Stimulated activated CD8-positive, alpha-beta memory T cell treated with anti-CD3 and anti-CD28 coated beads, Interleukin-4, amount 100 ng/mL, for 48 hours (primary cell): Measurements from ENCODE around the gene PTPRN.
"Not testable (repeated sequence)": the region's sequence is repeated elsewhere in the genome, so short reads cannot be mapped to it uniquely, and the experiment has no call there.

ENCODE experiments used
- DNase-seq: peaks from one replicate; pipeline ENCODE4 v3.0.0-alpha.2; 2020

PTPRN gene

DNA sequence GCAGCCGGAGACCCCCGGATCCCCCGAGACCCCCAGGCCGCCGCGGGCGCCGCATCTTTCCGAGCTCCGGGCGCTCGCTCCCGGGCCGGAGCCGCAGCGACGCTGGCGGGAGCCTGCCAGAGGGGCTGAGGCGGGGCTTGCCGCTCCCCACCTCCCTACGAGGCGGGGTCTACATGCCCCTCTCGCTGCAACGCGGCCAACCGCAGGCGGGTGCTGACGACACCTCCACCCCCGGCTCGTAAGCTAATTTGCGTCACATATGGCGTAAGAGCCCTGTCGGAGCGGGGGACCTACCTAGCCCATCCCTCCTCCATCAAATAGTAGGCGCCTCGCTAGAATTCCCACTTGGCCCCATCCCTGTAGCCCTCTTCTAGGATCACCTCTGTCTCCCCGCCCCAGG lies at the start of gene PTPRN:
PTPRN (minus strand) TSS at position 124 of the 400 bp plus-strand sequence; CDS start at position 55, 69 bp downstream.
- no peak for DNase-seq

DNA sequence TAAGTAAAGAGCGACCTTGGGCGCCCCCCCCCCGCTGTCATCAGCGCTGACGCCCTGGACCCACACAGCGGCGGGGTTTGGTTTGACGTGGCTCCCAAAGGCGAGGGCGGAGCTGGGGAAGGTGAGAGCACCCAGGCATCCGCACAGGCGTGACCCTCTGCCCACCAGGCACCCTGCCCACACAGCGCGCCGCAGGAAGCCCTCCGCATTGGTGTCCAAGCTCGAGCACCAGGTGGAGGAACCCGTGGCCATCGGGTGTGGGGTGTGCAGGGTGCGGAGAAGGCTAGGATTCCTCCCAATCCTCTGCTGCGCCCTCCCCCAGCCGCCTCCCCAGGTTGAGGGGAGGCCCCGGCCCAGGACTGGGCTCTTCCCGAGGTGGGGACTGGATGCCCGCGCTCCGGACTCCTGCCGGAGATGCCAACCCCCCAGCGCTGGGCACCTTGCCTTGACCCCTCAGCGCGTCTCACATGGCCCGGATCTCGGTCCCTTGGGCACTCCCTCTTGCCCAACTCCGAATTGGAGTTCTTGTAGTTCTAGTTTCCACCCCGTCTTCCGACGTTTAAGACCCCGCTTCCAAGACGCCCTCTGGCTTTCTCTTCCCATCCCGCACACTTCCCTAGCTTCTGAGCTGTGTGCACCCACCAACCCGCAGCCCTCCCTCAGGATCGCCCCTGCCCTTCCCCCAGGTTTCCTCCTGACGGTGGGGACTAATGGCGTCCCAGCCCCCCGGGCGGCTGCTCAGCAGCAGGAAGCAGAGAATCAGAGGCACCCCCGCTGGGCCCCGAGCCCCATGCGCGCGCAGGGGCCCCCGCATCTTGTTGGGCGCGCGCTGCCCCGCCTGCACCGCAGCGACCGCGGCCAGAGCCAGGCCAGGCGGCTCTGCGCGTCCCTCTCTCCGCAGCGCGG lies 49.2 kb upstream of the PTPRN start:
- peak; percentile 61 for DNase-seq

DNA sequence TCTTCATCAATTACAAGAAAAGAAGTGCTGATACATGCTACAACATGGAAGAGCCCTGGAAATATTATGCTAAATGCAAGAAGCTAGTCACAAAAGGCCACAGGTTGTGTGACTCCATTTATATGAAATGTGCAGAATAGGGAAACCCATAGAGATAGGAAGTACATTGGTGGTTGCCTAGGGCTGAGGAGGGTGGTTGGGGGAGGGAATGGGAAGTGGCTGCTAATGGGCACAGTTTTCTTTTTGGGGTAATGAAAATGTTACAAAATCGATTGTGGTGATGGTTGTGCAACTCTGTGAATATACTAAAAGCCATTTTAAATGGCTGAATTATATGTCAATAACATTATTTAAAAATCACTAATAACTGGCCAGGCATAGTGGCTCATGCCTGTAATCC lies 47.6 kb upstream of the PTPRN start:
- no peak for DNase-seq

GRCh38 chr2:219354582-219354981 lies 45.4 kb upstream of the PTPRN start:
- no peak for DNase-seq

GRCh38 chr2:219353129-219353528 lies 43.9 kb upstream of the PTPRN start:
- DNase-seq: no peak

DNA sequence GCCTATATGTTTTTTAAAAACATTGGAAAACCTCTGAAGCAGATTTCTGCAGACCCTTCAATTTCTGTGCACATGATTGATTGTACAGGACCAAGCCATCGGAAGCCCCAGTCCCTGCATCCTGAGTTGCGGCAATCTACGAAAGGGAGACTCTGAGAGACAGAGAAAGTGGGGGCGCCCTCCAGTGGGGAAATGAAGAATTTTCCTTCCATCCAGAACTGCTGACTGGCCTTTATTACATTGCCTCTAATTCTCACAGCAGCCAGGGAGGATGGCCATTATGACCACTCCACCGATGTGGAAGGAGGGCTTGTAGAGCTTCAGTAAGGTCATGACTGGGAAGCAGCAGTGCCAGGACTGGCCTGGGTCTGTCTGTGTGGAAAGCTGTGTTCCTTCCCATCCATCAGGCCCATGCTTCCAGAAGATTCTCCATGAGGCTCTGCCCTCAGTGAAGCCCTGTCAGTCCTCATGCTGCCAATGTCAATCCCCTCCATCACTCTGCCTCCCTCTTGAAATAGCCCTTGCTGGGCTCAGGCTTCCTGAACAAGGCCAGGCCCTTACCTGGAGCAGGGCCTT lies 43.3 kb upstream of the PTPRN start:
- peak; percentile 88 for DNase-seq

GRCh38 chr2:219350710-219351221 lies 41.6 kb upstream of the PTPRN start:
- no peak for DNase-seq

DNA sequence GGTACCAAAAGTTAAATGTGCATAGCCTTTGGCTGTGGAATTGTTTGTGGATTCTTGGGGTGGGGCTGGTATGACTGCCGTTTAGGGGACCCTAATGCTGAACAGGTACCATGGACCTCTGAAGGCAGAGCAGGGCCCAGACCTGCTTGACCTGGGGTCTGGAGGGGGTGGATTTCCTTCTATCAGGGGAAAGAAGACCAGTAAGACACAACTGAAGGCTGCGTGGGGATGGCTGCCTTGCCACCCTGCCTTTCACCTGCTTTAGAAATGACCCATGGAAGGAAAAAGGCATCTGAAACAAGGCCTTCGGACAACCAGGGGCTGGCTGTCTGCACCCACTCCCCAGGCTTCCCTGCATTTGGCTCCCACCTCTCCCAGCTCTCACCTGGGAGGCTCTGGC lies 41.0 kb upstream of the PTPRN start:
- DNase-seq: no peak

DNA sequence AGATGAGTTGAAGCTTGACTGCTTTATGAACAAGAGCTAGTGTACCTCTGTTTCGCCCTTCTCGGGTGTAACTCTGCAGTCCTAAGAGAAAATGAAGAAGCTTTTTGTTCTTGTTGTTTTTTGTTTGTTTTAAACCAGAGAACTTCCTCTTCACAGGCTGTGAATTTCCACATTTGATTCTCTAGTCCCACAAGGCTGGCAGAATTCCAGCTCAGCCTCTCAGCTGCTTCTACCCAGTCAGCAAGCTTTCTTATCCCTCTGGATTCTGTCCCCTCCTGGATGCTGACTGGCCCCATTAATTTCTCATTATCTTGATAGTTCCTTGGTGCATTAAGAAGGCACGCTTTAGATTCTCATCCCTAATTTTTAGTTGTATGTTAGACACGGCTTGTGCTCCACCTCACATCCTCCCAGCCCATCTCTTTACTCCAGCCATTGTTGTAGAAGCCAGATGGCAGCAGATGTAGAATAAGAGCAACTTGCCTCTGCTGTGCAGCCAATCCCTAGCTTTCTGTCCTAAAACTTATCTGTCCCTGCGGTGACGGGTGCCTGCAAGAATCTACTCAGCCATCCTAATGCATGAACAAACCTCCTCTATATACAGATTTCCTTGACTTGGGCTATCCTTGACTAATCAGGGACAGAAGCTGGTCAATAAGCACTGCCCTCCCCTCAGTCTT lies 35.7 kb upstream of the PTPRN start:
- DNase-seq: no peak

DNA sequence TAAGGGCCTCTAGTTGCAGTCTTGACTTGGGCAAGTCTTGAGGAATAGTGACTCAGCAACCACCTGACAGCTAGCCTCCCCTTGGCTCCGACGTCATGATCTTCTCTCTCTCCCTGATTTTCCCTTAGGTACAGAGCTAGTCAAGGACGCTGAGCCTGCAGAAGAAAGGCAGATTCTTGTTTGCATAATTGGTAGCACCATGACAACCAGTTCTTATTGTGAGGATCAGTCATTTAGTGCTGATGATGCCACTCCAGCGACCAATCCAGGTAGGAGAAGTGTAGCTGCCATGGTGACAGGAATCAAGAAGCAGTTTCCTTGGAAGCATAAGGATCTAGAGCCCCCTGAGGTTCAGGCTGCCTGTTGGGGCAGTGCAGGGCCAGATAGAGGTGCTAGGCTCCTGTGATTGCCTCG lies 26.2 kb upstream of the PTPRN start:
- no peak for DNase-seq

GRCh38 chr2:219334076-219334475 lies 24.9 kb upstream of the PTPRN start:
- DNase-seq: no peak

DNA sequence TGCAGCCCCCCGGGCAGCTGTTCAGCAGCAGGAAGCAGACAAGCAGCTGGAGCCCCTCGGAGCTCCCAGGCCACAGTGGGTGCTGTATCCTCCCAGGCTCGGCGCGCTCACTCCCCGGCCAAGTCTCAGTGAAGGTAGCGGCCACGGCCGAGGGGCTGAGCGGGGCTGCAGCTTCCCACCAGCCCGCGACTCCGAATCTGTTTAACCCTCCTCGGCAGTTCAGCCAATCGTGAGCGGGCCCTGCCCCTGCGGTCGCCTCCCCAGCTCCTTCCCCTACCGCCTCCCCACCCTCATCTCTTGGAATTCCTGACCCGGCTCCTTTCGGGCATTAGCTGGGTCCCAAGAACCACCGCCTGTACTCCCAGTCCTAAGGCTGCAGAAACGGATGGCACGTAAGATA lies 23.3 kb upstream of the PTPRN start, which contains the start of gene RESP18:
RESP18 (minus strand) TSS at position 203 of the 400 bp plus-strand sequence.
- DNase-seq: no peak

GRCh38 chr2:219331560-219332213 lies 22.5 kb upstream of the PTPRN start:
- peak; percentile 57 for DNase-seq

DNA sequence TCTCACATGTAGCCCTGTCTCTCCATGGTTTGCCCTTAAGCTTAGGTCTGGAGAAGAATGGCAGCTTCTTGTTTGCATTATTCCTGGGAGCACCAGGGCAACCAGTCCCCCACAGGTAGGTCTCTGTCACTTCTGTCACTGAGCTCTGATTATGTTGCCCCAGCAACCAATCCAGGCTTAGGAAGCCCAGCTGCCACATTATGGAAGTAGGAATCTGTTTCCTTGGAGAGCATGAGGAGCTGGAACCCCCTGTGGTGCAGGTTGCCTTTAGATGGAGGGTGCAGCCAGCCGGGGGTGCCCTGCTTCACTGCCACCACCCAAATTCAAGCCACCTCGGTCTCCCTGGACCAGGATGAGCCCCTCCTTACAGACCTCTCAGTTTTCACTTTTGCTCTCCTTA lies 18.5 kb upstream of the PTPRN start:
- DNase-seq: no peak

GRCh38 chr2:219325657-219326315 lies 16.6 kb upstream of the PTPRN start:
- DNase-seq: no peak

- DNase-seq: no peak
These were observed 15.9 kb upstream of the PTPRN start for GRCh38 chr2:219325136-219325535.

GRCh38 chr2:219323434-219323833 lies 14.2 kb upstream of the PTPRN start:
- no peak for DNase-seq

DNA sequence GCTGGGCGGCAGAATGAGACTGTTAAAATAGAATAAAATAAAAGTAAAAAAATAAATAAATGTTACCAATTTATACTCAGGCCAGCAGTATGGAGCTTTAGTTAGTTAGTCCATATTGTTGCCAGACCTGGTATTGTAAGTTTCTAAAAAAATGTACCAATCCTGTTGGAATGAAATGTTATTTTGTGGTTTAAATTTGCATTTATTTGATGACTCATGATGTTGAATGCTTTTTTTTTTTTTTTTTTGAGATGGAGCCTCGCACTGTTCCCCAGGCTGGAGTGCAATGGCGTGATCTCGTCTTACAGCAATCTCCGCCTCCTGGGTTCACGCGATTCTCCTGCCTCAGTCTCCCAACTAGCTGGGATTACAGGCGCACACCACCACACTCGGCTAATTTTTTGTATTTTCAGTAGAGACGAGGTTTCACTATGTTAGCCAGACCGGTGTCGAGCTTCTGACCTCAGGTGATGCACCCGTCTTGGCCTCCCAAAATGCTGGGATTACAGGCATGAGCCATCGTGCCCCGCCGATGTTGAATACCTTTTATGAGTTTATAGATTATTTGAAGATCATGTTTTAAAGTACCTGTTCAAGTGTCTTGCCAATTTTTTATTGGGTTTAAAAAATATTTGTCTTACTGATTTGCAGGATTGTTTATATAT lies 5.7 kb upstream of the PTPRN start:
- no peak for DNase-seq

DNA sequence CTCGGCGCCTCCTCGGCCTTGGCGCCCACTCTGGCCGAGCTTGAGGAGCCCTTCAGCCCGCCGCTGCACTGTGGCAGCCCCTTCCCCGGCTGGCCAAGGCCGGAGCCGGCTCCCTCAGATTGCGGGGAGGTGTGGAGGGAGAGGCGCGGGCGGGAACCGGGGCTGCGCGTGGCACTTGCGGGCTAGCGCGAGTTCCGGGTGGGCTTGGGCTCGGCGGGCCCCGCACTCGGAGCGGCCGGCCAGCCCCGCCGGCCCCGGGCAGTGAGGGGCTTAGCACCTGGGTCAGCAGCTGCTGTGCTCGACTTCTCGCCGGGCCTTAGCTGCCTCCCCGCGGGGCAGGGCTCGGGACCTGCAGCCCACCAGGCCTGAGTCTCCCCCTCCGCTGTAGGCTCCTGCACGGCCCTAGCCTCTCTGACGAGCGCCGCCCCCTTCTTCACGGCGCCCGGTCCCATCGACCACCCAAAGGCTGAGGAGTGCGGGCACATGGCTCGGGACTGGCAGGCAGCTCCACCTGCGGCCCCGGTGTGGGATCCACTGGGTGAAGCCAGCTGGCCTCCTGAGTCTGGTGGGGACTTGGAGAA lies 3.6 kb upstream of the PTPRN start:
- not testable (repeated sequence) for DNase-seq

GRCh38 chr2:219308142-219309101 lies 779 bp downstream of the PTPRN start:
- DNase-seq: peak; percentile 87
